Islet of Langerhans (tissue), 1 donor: Measurements from ENCODE around the gene PTOV1.

Source experiments
- FAIRE-seq: peaks from one replicate; lab custom pipeline; 2011; peaks lifted over from hg19 to GRCh38; lab: Jason Lieb, UNC

Gene PTOV1

GRCh38 chr19:49859682-49860335 is 8.8 kb downstream of the PTOV1 start:
- FAIRE-seq = no peak

DNA sequence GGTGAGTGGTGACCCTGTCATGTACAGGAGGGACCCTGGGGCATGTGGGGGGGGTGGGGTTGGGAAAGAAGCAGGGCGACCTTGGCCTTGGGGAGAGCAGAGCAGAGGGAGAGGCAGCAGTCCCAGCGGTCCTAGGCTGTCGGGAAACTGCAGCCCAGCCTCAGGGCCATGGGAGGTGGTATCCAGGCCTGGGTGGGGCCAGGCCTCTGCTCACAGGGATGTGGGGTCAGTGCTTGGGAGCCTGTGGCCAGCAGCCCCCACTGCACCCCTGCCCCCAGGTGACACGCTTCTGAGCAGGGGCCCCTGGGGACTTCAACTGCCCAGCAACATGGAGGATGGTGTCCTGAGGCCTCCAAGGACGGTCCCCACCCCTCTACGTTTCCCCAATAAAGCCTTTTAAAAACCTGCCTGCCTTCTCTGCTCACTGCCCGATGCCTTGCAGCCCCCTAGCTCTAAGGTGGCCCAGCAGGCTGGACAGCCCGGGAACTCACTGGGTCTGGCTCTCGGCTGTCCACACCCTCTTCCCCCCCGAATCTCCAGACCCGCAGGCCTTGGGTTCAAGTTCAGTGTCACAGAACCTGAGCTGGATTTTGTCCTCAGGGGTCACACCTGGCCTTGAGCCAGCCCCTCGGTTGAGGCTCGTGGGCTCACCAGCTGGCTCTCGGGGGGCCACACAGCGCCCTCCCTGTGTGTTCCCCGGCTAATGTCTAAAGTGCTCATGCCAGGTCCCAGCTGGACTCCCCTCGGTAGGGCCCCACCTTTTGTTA is 9.6 kb downstream of the PTOV1 start:
- no peak for FAIRE-seq

GRCh38 chr19:49861107-49861506 is 10.1 kb downstream of the PTOV1 start:
- FAIRE-seq = no peak

- no peak for FAIRE-seq
Measured at GRCh38 chr19:49861541-49862378, 10.8 kb downstream of the PTOV1 start.

- no peak for FAIRE-seq
Measured at GRCh38 chr19:49862391-49863253, 11.7 kb downstream of the PTOV1 start.

- FAIRE-seq = no peak
Measured at GRCh38 chr19:49863254-49863934, 12.4 kb downstream of the PTOV1 start.

- FAIRE-seq = no peak
Measured at GRCh38 chr19:49863935-49864320, 13.0 kb downstream of the PTOV1 start.

GRCh38 chr19:49864890-49865289 is 13.9 kb downstream of the PTOV1 start:
- FAIRE-seq = no peak

DNA sequence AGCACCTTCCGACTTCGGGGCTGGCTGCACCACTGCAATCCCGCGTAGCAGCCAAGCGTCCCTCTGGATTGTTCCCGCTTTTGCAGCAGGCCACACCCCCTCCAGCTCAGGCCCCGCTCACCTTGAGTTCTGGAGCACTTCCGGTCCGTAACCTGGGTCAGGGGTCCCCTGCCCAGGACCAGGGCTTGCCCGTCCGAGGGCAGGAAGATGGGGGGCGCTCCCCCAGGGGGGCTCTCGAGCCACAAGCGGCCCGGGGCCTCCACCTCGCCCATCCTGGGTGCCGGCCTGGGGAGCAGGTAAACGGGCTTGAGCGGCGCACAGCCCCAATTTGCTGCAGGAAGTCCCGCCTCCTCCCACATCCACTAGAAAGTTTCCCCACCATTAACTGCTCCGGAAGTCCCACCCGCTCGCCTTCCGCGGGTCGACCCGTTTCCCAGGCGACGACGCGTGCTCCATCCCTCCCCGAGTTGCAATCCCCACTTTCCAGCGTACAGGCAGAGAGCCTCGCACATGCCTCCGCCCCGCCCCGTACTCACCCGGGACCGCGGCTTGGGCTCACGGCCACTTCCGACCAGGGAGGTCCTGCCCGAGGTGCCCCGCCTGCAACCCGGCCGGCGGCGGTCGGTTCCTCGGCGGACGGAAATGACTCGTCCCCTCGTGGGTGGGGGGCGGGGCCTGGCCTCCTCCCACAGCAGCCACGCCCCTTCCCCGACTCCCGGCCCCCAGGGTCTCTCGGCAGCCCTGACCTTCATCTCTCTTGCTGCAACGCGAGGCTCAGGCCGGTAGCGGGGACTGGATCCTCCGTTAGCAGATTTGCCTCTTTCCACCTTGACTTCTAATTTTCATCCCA is 16.2 kb downstream of the PTOV1 start, which contains the start of gene PNKP:
PNKP (minus strand) TSS at position 644 of the 850 bp plus-strand sequence; CDS start at position 272, 372 bp downstream.
- FAIRE-seq = no peak

DNA sequence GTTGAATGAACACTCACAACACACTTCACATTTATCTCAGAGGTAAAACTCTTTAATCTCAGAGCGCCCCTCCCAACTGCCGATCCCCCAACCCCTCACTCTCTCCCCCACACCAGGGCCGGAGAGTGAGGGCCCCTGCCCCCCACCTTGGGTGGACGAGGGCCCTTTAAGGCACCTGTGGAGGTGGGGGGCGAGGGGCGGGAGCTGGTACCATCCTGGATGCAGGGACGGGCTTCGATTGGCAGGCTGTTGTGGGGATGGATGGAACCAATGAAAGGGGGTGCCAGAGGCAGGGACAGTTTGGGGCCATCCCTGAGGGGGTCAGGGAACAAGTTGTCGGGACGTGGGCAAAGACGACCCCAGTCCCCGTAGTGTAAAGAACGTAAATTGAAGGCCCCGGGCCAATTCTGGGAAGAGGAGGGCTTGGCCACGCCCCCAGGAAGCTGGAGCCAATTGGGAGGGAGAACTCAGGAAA is 18.1 kb downstream of the PTOV1 start:
- no peak for FAIRE-seq

DNA sequence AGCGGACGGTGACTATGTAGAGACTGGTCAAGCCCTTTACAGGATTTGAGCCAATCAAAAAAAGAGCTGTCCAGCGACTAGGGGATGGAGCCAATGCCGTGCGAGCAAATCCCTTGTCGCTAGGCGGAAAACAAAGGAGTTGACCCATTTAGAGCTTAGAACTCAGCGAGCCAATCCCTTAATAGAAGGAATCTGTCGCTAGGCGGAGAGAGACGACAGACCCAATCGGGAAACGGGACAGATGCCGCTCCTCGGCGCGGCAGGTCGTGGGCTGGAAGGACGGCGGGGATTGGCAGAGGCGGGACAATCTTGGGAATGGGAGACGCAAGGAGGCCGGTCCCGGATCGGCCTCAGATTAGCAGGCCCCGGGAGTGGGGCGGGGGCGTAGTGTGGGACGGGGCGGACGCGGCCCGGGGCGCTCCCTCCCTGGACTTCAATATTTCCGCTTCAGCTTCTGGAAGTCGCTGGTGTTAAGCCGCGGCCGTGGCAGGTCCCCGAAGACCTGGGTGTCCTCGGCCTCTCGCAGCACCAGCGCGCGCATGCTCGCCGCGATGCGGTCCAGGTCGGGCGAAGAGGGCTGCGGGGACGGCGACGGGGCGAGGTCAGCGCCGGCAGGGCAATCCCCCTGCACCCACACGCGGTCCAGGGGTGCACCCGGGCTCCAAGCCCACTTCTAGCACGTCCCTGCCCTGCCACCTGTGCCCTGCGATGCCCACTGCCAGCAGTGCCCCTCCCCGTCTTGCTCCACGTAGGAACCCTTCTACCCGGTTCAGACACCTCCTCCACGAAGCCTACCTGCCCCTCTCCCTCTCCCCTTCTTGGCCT is 18.7 kb downstream of the PTOV1 start:
- peak; percentile 100 for FAIRE-seq

DNA sequence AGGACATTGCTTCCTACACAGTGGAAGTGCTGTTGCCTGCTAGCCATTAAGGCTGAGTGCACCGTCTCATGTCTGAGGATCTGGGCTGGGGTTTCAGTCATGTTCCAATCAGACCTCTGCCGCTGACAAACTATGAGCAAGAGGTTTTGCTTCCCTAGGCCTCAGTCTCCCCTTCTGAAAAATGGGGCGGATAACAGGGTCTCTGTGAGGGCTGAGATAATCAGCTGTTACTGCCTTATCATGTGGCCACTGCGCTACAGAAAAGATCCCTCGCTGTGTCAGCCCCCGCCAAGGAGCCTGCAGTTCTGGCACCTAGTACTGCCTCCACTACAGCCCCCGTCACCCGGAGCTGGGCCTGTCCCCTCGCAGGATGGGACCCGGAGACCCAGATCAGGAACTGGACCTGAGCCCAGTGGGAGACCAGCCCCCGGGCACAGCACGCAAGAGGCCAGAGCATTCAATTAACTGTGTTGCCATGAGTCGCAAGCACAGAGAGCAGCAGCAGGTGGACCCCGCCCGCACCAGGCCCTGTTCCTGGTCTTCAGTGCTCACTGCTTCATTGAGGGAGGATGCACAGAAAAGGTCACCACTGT is 19.4 kb downstream of the PTOV1 start:
- FAIRE-seq = no peak

DNA sequence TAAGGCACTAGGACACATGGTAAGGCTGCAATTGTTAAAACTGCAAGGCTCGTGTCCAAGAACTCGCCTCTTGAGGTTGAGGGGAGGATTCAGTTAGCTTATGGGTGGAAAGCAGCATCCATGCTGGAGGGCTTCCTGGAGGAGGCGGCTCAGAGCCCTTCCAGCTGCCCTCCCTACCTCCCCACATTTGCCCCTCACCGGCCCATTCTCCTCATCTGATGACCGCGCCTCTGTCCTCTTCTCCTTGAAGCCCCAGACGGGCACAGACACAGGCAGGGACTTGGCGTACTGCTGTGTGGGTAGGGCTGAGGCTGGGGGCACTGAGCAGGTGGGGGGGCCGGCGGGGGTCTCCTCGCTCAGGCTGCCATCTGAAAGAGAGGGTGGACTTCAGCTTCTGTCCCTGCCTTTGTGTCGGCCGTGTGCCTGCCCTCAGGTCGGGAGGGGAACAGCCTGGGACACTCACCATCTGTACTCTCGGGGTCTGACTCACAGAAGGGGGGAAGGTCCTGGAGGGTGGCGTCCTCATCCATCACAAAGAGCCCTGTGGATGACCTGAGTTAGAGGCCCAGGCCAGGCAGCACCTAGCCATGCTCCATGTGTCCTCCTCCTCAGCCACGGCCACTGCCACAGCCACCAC is 20.5 kb downstream of the PTOV1 start:
- no peak for FAIRE-seq

- no peak for FAIRE-seq
Measured at GRCh38 chr19:49872245-49873128, 21.5 kb downstream of the PTOV1 start.

DNA sequence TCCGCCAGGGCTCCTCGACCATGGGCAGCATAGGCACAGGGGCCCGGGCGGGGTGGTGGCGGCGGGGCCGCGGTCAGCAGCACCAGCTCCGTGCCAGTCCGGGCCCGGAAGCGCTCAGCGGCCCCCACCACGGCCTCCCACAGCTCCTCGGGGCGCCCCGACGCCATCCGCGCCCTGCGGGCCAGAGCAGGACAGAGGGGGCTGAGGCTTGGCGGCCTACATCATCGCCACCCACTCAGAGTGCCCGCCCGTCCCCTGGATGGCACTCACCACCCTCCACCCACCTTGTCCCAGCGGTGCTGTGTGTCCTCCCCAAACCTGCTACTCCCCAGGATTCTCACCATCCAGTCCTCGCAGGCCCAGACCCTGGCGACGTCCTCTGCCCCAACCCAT is 22.2 kb downstream of the PTOV1 start:
- no peak for FAIRE-seq

DNA sequence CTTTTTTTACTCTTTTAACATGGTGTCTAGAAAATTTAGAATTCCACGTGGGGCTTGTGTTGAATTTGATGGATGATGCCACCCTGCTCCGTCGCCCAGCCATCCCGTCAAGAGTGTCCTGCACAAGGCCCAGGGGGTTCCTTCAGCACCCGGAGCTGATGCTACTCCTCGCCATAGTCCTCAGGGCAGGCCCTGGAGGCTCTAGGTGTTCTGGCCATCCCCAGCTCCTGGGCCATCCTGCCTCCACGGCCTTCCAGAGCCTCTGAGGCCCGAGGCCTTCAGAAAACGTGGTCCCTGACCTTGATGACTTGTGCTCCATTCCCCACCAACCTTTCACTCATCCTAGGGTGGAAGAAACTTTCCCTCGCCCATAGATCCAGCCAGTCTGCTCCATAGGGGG is 22.9 kb downstream of the PTOV1 start:
- FAIRE-seq = no peak

DNA sequence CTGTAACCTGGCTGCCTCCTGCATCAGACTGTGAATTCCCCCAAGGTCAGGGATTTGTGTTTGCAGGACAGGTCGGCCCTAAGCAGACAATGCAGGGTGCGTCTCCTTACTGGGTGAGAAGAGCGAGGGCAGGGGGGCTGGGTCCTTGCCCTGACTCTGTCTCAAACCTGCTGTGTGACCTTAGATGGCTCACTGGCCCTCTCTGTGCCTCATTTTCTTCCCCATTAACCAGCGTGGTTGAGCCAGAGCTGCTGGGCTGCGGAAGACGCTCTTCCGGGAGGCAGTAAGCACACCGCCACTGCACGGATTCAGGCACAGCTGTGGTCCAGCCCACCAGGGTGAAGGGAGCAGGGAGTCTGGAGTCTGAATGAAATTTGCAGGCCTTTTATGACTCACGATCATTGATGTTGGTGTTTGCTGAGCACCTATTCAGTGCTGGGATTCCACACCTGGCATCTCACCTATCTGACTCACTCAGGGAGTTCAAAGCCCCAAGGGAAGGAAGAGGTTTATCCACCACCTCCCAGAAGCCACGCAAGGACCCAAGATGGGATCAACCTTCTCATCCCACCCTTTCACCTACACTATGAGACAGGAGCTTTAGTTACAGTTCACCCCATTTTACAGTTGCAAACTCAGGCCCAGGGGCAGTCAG is 23.7 kb downstream of the PTOV1 start:
- FAIRE-seq = no peak
